OCI-LY3 (cell line): ENCODE data around the gene IFNGR1.

ENCODE experiments used
- EZH2phosphoT487 ChIP-seq: fragments of 200-600 bp; shearing (Covaris generic); IDR thresholded peaks from 2 replicates; pipeline ENCODE4 v1.6.1; 2018; ENCODE audit warnings: antibody characterized with exemption, mixed run types, low read depth
- TF ChIP-seq, protein P1 (sequence below): fragments of 200-600, 300-600 bp; sonication (generic); IDR thresholded peaks from 2 replicates; pipeline ENCODE4 v1.5.1; 2014; ENCODE audit warnings: antibody characterized with exemption, low read length, low read depth

DNA sequence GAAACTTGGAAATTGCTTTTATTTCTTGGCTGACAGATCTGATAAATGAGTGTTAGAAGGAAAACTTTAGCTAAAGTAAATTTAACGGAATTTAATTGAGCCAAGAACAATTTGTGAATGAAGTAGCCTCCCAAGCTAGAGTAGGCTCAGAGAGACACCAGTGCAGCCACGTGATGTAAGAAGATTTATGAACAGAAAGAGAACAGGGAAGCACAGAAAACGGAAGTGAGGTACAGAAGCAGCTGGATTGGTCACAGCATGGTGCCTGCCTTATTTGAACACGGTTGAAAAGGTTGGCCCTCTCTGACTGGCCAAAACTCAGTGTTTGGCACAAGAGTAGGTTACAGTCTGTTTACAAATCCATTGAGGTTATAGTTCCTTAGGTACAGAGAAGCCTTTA lies 29.5 kb upstream of the IFNGR1 start:
- TF ChIP-seq, protein P1, sequence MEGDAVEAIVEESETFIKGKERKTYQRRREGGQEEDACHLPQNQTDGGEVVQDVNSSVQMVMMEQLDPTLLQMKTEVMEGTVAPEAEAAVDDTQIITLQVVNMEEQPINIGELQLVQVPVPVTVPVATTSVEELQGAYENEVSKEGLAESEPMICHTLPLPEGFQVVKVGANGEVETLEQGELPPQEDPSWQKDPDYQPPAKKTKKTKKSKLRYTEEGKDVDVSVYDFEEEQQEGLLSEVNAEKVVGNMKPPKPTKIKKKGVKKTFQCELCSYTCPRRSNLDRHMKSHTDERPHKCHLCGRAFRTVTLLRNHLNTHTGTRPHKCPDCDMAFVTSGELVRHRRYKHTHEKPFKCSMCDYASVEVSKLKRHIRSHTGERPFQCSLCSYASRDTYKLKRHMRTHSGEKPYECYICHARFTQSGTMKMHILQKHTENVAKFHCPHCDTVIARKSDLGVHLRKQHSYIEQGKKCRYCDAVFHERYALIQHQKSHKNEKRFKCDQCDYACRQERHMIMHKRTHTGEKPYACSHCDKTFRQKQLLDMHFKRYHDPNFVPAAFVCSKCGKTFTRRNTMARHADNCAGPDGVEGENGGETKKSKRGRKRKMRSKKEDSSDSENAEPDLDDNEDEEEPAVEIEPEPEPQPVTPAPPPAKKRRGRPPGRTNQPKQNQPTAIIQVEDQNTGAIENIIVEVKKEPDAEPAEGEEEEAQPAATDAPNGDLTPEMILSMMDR, result no peak
- TF ChIP-seq EZH2phosphoT487, result no peak
